HG03039 (cell line): Measurements from ENCODE around the gene ENTPD1.
"Not testable (repeated sequence)": the region's sequence is repeated elsewhere in the genome, so short reads cannot be mapped to it uniquely, and the experiment has no call there.

Experiments used
- ATAC-seq: cut with Tn5 transposase; IDR thresholded peaks from one replicate; pipeline ENCODE4 v1.9.1; 2021; ENCODE audit warnings: mild to moderate bottlenecking, moderate library complexity; ENCODE audit not compliant: unreplicated experiment

ENTPD1 gene

DNA sequence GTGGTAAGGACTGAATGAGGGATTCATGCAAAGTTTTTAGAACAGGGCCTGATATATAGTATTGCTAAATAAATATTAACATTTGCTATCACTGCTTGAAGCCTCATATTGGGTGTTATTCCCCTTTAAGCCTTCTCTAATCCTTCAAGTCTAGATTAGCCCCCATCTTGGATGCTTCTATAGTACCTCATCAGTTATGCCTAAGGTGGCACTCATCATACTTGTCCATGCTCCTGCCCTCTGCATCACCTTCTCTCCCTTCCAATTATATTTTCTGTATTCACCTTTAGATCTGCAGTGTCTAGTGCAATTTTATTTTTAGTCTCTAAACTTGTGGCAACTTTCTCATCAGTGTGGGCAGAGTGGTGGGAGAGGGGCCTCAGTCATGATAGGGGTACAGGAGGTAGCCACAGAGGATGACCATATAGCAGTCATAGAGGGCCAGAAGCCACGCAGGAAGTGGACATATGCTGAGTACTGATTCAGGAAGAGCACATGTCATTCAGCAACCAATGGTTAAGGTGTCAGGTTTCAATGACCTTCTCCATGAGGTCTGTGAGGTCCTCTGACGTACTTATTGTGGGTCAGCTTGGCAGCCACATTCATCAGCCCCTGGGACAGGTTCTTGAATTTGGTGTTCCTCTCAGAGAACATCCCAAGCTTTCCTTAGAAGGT, 2.5 kb downstream of the ENTPD1 start:
- ATAC-seq = peak; percentile 32

DNA sequence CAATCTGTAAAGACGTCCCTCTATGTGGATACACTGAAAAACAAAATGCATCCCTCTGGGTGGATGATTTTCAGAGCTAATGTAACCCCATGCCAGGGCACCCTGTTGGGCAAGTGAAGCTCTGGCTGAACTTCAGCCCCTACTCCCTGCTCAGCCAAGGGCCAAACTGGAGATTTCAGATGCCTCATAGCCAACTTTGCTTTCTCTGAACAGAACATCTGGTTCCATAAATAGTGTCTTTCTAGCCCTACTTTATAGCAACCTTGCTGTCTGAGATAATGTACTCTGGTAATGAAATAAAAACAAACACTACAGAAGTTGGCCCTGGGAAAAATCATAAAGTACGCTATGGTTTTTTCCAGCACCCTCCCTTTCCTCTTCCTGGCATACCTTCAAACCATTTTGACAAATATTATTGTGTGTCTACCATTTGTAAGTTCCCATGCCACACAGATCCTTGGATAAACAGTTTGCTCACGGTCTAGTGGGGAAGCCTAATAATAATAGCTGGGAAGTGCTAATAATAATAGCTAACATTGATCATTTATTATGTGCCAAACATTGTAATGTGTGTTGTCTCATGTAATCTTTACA, 3.4 kb downstream of the ENTPD1 start:
- ATAC-seq = no peak

- no peak for ATAC-seq
These were observed 6.1 kb downstream of the ENTPD1 start for GRCh38 chr10:95761939-95762492.

- ATAC-seq = peak; percentile 72
These were observed 12.1 kb downstream of the ENTPD1 start for GRCh38 chr10:95767884-95768556.

- no peak for ATAC-seq
These were observed 14.2 kb downstream of the ENTPD1 start for GRCh38 chr10:95770084-95770720.

GRCh38 chr10:95773454-95773853, 17.5 kb downstream of the ENTPD1 start:
- ATAC-seq = not testable (repeated sequence)

- ATAC-seq = not testable (repeated sequence)
These were observed 21.7 kb downstream of the ENTPD1 start for GRCh38 chr10:95777638-95778037.

GRCh38 chr10:95782318-95782717, 26.4 kb downstream of the ENTPD1 start:
- ATAC-seq = no peak

GRCh38 chr10:95783741-95784140, 27.8 kb downstream of the ENTPD1 start:
- ATAC-seq = peak; percentile 45

- ATAC-seq = peak; percentile 4
These were observed 28.4 kb downstream of the ENTPD1 start for GRCh38 chr10:95784279-95784913.

GRCh38 chr10:95785317-95785716, 29.4 kb downstream of the ENTPD1 start:
- ATAC-seq = peak; percentile 26

DNA sequence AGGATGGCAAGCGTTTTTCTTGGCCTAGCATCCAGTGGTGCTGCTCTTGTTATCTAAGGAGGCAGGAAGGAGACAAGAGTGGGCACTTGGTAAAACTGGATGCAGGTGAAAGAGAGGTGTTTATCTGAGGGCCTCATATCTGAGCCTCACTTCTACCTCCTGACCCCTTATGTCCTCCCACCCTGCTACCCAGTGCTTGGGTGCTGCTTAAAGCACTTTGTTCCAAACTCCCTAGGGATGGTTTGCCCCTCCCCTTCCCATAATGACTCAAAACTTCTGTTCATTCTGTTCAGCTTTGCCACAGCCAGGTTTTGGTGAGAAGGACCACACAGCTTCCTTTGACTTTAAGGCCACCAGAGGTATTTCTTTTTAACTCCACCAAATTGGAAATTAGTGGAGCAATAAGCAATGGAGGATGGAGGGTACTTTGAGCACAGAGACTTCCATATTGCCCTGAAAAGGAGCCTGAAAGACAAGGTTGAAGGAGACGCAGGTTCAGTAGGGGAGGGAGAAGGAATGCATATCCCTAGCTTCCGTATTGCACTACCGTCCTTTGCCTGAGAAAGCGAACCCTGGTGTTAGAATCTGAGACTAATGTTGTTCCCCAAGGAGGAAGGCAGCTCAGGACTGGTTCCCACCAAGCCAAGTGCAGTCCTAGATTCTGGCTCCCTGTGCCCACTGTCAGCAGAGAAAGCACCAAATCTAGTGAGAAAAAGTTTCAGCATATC, 30.1 kb downstream of the ENTPD1 start:
- no peak for ATAC-seq

DNA sequence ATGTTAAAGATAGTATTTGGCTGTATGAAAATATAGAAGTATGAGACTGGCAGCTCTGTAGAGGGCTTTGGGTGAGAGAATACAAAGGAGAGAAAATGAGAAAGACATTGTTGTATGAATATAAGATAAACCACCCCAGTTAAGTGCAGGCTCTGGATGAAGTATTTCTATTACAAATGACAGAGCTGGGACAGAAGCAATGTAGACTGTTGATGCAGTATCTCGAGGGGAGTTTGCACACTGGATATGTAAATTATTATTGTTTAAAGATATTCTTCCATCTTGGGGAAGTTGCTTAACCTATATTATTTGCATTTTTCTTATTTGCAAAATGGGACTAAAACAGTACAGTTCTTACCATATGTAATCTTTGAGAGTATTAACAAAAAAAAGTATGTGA, 31.5 kb downstream of the ENTPD1 start:
- ATAC-seq = no peak

- no peak for ATAC-seq
These were observed 32.9 kb downstream of the ENTPD1 start for GRCh38 chr10:95788830-95789229.

- no peak for ATAC-seq
These were observed 33.9 kb downstream of the ENTPD1 start for GRCh38 chr10:95789902-95790301.

DNA sequence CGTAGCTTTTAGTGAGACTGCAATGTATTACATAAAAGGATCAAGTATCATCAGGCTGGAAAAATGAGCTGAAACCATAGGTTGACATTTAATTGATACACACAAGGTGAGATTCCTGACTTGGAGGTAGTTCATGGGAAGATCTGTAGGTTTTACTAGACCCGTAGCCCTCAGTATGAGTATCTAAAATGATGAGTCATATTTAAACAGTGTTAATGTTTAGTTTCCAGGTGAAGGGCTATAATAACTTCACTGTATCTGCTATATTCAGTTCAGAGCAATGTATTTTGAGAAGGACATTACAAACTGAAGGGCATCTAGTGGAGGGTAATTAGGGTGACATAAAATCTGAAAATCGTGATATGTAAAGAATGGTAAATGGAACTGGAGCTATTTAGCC, 35.0 kb downstream of the ENTPD1 start:
- peak; percentile 37 for ATAC-seq

DNA sequence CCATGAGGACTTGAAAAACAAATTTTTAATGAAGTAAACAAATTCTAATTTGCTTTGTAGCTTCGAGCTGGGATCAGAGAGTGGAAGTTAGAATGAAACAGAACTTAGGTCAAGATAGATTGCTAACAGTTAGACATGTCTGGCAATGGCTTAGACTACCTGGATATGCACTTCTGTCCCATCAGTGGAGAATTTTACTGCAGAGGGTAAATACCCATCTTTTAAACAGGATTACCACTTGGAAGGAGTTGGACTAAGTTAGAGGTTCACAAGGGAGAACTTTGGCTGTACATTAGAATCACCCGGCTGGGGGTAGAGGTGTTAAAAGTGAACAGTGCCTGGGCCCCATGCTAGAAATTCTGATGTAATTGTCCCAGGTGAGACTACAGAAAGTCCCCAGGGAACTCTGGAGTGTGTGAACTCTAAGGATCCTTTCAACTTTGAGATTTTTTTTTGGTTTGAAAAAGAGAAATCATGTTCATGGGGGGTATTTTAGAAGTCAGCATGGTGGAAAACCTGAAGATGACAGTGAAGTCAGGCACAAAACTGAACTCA, 35.5 kb downstream of the ENTPD1 start:
- ATAC-seq = no peak

- ATAC-seq = no peak
These were observed 36.3 kb downstream of the ENTPD1 start for GRCh38 chr10:95792211-95792780.

DNA sequence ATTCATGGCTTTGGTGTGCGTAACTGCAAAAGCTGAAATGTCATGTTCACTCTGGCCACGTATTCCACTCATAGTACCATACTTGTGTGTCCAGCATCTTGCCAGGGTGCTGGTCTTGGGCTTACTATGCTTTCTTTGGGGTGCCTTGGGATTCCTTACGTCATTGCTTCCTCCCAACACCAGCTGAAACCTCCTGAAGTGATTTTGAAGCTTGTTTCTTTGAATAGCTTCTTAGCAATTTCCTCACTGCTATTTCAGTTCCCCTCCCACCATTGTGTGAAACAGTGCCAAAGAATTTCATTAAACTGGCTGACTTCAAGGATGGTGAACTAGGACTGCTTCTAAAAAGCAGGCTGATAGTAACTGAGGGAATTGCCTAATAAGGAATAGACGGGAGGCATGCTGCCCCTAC, 36.9 kb downstream of the ENTPD1 start:
- no peak for ATAC-seq
